Stomach (tissue), 9 donors: ENCODE data around the gene DPPA5. TPM values are rescaled to one million over a fixed set of nuclear protein-coding genes. Genes with fewer than 3 reads are reported as not detected.

Experiments used
- DNase-seq, 2 donors: peaks; one replicate each; pipeline versions ENCODE4 v3.0.0 to v3.0.0-alpha.2; 2013 to 2019
- H3K27ac ChIP-seq, 5 donors: fragments of 200-600 bp in 4 of 5; sonication (generic) in 4 of 5; one replicate each; pipeline ENCODE4 v1.5.1; 2013 to 2019; ENCODE audit warnings: mild to moderate bottlenecking in 1 of 5, moderate library complexity in 1 of 5
- H3K27me3 ChIP-seq, 3 donors: fragments of 200-600 bp; sonication (generic); one replicate each; pipeline ENCODE4 v1.5.1; 2017 to 2019; ENCODE audit warnings: mixed run types in 1 of 3
- H3K36me3 ChIP-seq, 4 donors: fragments of 200-600 bp; sonication (generic); 1 replicate in 3 of 4; 2 replicates in 1 of 4; pipeline ENCODE4 v1.5.1; 2016 to 2019
- H3K4me1 ChIP-seq, 4 donors: fragments of 200-600 bp; sonication (generic); one replicate each; pipeline ENCODE4 v1.5.1; 2016 to 2019
- H3K4me3 ChIP-seq, 4 donors: fragments of 200-600 bp; sonication (generic) in 3 of 4; one replicate each; pipeline ENCODE4 v1.5.1; 2016 to 2019; ENCODE audit warnings: mild to moderate bottlenecking in 1 of 4
- H3K9me3 ChIP-seq, 4 donors: fragments of 200-600 bp; sonication (generic); one replicate each; pipeline ENCODE4 v1.5.1; 2016 to 2019
- CTCF ChIP-seq, 7 experiments: fragments of 450-650 bp in 4 of 7; fragments of 200-600 bp in 3 of 7; sonication (generic) in 3 of 7; IDR thresholded peaks; one replicate each; pipeline ENCODE4 v1.5.1; 2016 to 2019; ENCODE audit warnings: antibody characterized with exemption in 7 of 7, control low read depth in 2 of 7, mild to moderate bottlenecking in 1 of 7
- EP300 ChIP-seq: sonication (generic); formaldehyde crosslinking; IDR thresholded peaks from one replicate; pipeline ENCODE4 v1.6.1; 2017; ENCODE audit warnings: antibody characterized with exemption
- POLR2A ChIP-seq, 4 donors: fragments of 450-650 bp; IDR thresholded peaks; one replicate each; pipeline ENCODE4 v1.6.1; 2016; ENCODE audit warnings: antibody characterized with exemption in 4 of 4, control low read depth in 2 of 4, mild to moderate bottlenecking in 1 of 4, moderate library complexity in 1 of 4
- POLR2AphosphoS5 ChIP-seq, 3 donors: sonication (generic); formaldehyde crosslinking; IDR thresholded peaks; one replicate each; pipeline ENCODE4 v1.6.1; 2016; ENCODE audit warnings: antibody characterized with exemption in 3 of 3
- WGBS, 5 donors: extraction: QIAGEN DNeasy Blood & Tissue Kit in 3 of 5; methylation state at CpG; one replicate each; pipeline versions ENCODE4 v1.1.5 to v1.1.7; 2013 to 2018; 5-methylcytosine and 5-hydroxymethylcytosine counted together
- intact Hi-C: fragments of 100-400 bp; cut with DNase I; formaldehyde crosslinking; loops from one replicate; pipeline ENCODE4 v1.15.1; 2023; ENCODE audit warnings: low total_unique reads
- polyA plus RNA-seq, 3 donors: library from polyadenylated mRNA; stranded (reverse); fragments of 200-250 nt; gene quantifications; one replicate each; pipeline ENCODE4 v1.2.3, GENCODE V29; 2013
- total RNA-seq, 5 donors: library from RNA; depleted of rRNA; stranded (reverse); fragments of >200 nt; gene quantifications; one replicate each; pipeline versions ENCODE4 v1.1.0 to v1.2.3, GENCODE V29; 2014 to 2016
- donor health status: healthy with polysubstance abuse.
- donor health status: Bipolar disorder and iron deficiency.
- donor health status: healthy.

DPPA5 gene
- total and polyA plus RNA-seq, 8 donors: not detected

DNA sequence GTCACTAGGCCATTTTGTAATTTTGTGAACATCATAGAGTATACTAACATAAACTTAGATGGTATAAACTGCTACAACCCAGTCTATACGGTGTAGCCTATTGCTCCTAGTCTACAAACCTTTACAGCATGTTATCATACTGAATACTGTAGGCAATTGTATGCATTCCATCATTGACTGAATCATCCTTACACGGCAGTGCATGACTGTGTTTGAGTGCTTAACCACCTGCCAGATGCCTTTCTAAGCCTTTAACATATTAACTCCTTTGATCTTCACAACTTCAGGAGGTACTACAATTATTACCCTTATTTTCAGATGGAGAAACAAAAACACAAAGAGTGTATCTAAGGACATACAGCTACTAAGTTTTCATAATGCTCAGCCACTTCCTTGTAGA lies 14.0 kb downstream of the DPPA5 start:
- Histone ChIP-seq H3K9me3 (no peaks in the 10 kb centered on the region), H3K36me3 (no peaks in the 10 kb centered on the region), H3K27me3 (no peaks in the 10 kb centered on the region), H3K4me1 (no peaks in the 10 kb centered on the region), H3K27ac (no peak overlapping the region), H3K4me3 (no peak overlapping the region)
- TF ChIP-seq EP300 (no peak), POLR2AphosphoS5 (IDR thresholded peaks at IDR 0.05) (no peak), POLR2A (IDR thresholded peaks at IDR 0.05) (no peak), CTCF (IDR thresholded peaks at IDR 0.05) (no peak)
- DNase-seq: no peak
- intact Hi-C loops: no loop called here
- 33 to 37% (median 36%) methylated on average over 2 of the region's 2 CpGs for WGBS, 5 donors

GRCh38 chr6:73339340-73339739 lies 14.7 kb downstream of the DPPA5 start:
- intact Hi-C loops: no loop called here
- no peak for TF ChIP-seq CTCF (IDR thresholded peaks at IDR 0.05)
- no peak for TF ChIP-seq EP300
- TF ChIP-seq POLR2A (IDR thresholded peaks at IDR 0.05): no peak
- TF ChIP-seq POLR2AphosphoS5 (IDR thresholded peaks at IDR 0.05): no peak
- H3K27ac ChIP-seq: no peak overlapping the region
- H3K4me3 ChIP-seq: no peak overlapping the region
- H3K36me3 ChIP-seq: no peaks in the 10 kb centered on the region
- H3K9me3 ChIP-seq: no peaks in the 10 kb centered on the region
- no peak for DNase-seq
- no peaks in the 10 kb centered on the region for H3K27me3 ChIP-seq
- 73 to 82% (median 77%) methylated on average over 3 of the region's 3 CpGs for WGBS, 5 donors
- no peaks in the 10 kb centered on the region for H3K4me1 ChIP-seq

GRCh38 chr6:73329201-73329600 lies 24.9 kb downstream of the DPPA5 start:
- Histone ChIP-seq H3K27ac (no peak overlapping the region), H3K36me3 (no peaks in the 10 kb centered on the region), H3K9me3 (no peaks in the 10 kb centered on the region), H3K4me1 (no peaks in the 10 kb centered on the region), H3K27me3 (peaks cover 0 to 34% (median 0%) of the 10 kb centered on the region in 3 donors), H3K4me3 (no peak overlapping the region)
- DNase-seq: no peak
- TF ChIP-seq EP300: no peak
- no peak for TF ChIP-seq POLR2A (IDR thresholded peaks at IDR 0.05)
- TF ChIP-seq POLR2AphosphoS5 (IDR thresholded peaks at IDR 0.05): no peak
- TF ChIP-seq CTCF (IDR thresholded peaks at IDR 0.05): no peak
- intact Hi-C loops: no loop called here
- WGBS, 5 donors: 52 to 62% (median 59%) methylated on average over 3 of the region's 3 CpGs

- Histone ChIP-seq H3K27me3 (peaks cover 0 to 34% (median 0%) of the 10 kb centered on the region in 3 donors), H3K4me3 (no peak overlapping the region), H3K27ac (no peak overlapping the region), H3K9me3 (no peaks in the 10 kb centered on the region), H3K36me3 (no peaks in the 10 kb centered on the region), H3K4me1 (no peaks in the 10 kb centered on the region)
- no peak for DNase-seq
- no peak for TF ChIP-seq EP300
- TF ChIP-seq POLR2A (IDR thresholded peaks at IDR 0.05): no peak
- no peak for TF ChIP-seq POLR2AphosphoS5 (IDR thresholded peaks at IDR 0.05)
- no peak for TF ChIP-seq CTCF (IDR thresholded peaks at IDR 0.05)
- WGBS, 5 donors: 65 to 68% (median 68%) methylated on average over 3 of the region's 3 CpGs
- intact Hi-C loops: no loop called here
These were observed 25.3 kb downstream of the DPPA5 start for GRCh38 chr6:73328790-73329189.
